ENCODE measurements around the gene LIPF.
"Not testable (repeated sequence)": the region's sequence is repeated elsewhere in the genome, so short reads cannot be mapped to it uniquely, and the experiment has no call there.

LIPF gene

DNA sequence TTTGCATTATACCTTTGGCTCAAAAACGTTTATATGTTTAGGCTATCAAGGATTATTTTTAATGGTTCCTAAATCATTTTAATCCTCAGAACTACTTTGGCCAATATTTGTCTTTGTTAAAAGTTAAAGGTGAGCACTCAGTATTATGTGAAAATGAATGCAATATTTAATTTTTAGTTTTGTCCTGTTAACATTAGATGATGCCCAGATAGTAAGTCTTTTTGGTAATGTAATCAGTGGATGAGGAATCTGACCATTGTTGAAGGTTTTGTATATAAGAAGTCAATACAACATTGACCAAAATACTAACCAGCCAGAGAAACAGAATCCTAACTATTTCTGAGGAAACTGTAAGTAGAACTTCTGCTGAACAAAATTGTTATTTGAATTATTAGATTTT lies at the start of gene LIPF:
Gene LIPF (plus strand): TSS at position 301 of the 400 bp plus-strand sequence. CDS start 2,856 bp downstream, outside the sequence.
- DNase-seq (ENCODE audit: low spot score): no peak

- no peak for DNase-seq (ENCODE audit: low spot score)
Observed at GRCh38 chr10:88616250-88616977, 47.8 kb upstream of the LIPF start.

- no peak for DNase-seq (ENCODE audit: low spot score)
Observed at GRCh38 chr10:88617772-88618300, 46.4 kb upstream of the LIPF start.

GRCh38 chr10:88618496-88618895 lies 45.7 kb upstream of the LIPF start:
- no peak for DNase-seq (ENCODE audit: low spot score)

DNA sequence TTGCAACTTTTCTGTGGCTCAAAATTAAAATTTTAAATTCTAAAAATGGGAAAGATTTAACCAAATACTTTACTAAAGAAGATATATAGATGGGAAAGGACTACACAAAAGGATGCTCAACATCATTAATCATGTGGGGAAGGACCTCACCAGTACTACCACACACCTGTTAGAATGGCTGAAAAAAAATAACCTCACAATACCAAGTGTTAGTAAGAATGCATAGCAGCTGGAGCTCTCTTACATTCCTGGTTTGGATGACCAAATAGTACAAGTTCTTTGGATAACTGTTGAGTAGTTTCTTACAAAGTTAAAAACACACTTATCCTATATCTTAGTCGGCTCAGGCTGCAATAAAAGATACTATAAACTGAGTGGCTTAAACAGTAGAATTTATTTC lies 43.8 kb upstream of the LIPF start:
- no peak for DNase-seq (ENCODE audit: low spot score)

GRCh38 chr10:88623835-88624234 lies 40.4 kb upstream of the LIPF start:
- DNase-seq (ENCODE audit: low spot score): no peak

DNA sequence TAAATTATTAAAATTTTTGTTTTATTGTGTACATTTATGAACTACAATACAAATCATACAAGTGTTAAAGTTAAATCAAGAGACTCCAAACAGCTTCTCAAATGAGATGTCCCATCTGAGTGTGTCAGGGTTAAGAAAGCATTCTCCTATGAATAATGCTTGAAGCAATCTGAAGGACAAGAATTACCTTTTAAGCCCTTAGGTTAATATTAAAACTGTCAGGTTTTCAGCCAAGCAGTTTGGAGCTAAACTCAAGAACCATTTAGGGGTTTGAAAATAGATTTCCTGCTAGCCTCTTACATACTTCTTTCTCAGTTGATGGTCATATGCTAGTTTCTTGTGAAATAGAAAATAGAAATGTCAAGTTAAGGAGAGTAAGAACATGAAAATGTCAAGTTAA lies 39.4 kb upstream of the LIPF start:
- no peak for DNase-seq (ENCODE audit: low spot score)

GRCh38 chr10:88640186-88640585 lies 24.1 kb upstream of the LIPF start:
- no peak for DNase-seq (ENCODE audit: low spot score)

DNA sequence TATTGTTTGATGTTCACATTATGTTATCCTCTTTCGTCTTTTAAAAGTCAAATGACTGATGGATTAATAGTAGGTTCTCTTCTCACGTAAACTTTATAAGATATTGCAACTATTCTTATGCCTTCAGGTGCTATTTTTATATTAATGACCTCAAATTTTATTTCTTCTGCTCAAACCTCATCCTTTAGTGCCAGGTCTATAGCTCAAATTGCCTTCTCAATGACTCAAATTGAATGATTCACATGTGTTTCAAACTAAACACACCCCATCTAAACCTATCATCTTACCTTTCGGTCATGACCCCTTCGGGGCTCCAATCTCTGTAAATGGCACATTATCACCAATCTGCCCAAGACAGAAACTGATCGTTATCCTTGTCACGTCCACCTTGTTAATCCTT lies 22.0 kb upstream of the LIPF start:
- no peak for DNase-seq (ENCODE audit: low spot score)

- no peak for DNase-seq (ENCODE audit: low spot score)
Observed at GRCh38 chr10:88642963-88643362, 21.3 kb upstream of the LIPF start.

GRCh38 chr10:88647061-88647615 lies 17.1 kb upstream of the LIPF start:
- no peak for DNase-seq (ENCODE audit: low spot score)

GRCh38 chr10:88651101-88651551 lies 13.1 kb upstream of the LIPF start:
- no peak for DNase-seq (ENCODE audit: low spot score)

- no peak for DNase-seq (ENCODE audit: low spot score)
Observed at GRCh38 chr10:88652616-88653015, 11.6 kb upstream of the LIPF start.

- DNase-seq (ENCODE audit: low spot score): no peak
Observed at GRCh38 chr10:88657901-88658300, 6.3 kb upstream of the LIPF start.

- no peak for DNase-seq (ENCODE audit: low spot score)
Observed at GRCh38 chr10:88659725-88660597, 4.3 kb upstream of the LIPF start.

DNA sequence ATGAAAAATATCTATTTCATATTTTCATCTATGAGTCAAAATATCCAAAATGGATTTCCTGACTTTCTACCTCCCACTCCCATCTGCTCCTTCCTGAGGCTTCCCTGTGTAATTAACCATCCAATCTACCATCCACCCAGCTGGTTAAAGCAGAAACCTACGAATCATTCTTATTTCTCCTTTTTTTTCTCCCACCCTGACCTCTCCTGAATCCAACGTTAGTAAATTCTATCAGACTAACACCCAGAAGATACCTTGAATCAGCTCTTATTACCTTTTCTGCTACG lies 3.7 kb upstream of the LIPF start:
- DNase-seq (ENCODE audit: low spot score): no peak

GRCh38 chr10:88661018-88661417 lies 3.2 kb upstream of the LIPF start:
- DNase-seq (ENCODE audit: low spot score): no peak

DNA sequence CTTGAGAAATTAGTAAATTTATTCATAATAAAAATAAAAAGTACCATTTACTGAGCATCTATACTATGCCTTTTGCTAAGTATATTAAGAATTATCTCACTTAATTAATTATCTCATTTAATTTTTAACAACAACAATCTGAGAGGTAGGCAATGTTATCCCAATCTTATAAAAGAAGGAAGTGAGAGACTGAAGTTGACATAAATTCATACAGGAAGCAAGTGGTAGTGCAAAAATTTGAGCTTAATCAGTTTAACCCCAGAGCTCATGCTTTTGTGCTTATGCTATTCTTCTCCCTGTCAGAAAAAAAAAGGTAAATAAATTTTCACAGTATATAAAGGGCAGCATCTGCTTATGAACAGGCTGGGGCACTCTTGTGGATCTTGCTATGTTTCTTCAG lies 2.7 kb upstream of the LIPF start:
- no peak for DNase-seq (ENCODE audit: low spot score)

GRCh38 chr10:88663153-88663552 lies 1.1 kb upstream of the LIPF start:
- not testable (repeated sequence) for DNase-seq (ENCODE audit: low spot score)

DNA sequence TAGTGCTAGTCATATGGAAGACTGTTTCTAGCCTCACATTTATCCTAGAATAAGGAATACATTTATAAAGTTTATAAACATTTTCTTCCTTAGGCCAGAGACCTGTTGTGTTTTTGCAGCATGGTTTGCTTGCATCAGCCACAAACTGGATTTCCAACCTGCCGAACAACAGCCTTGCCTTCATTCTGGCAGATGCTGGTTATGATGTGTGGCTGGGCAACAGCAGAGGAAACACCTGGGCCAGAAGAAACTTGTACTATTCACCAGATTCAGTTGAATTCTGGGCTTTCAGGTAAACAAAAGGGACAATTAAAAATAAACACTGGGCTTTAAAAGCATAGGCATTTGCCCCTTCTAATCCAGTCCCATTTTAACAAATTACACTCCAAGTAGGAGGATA lies 4.2 kb downstream of the LIPF start:
- DNase-seq (ENCODE audit: low spot score): no peak

DNA sequence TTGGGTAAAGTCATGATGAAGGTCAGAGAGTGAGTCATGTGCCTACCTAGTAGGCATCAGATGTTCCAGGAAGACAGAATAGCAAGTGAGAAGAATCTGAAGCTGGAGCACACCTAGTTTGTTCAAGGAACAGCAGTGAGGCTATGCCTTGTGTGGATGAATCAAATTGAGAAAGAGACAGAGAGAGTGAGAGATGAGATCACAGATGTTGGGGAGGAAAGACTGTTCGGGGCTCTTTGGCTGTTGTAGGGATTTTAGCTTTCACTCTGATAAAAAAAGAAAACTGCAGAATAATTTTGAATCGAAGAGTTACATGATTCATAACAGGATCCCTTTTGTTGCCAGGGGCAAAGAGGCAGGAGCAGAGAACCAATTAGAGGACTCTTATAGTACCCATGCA lies 6.3 kb downstream of the LIPF start:
- DNase-seq (ENCODE audit: low spot score): no peak

DNA sequence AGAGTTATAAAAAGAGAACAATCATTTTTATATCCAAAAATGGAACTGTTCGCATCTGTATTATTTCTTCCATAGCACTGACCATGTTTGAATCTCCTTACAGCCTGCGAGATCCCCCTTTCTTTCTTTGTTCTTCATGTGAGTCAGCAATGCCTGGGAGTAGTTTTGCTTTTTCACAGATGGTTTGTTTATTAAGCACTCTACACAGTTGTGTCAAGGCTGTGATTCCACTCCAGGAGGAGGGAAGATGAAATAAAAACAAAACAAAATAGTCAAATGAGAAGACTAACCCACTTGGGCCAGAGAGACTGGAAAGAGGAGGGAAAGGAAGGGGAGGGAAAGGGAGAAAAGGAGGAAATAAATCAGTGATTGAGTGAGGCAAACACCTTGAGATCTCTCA lies 7.8 kb downstream of the LIPF start:
- DNase-seq (ENCODE audit: low spot score): no peak

Measured in cerebellar cortex (tissue), 1 donor.